ENCODE measurements around the gene TCL1B. TPM values are rescaled to one million over a fixed set of nuclear protein-coding genes. Genes with fewer than 3 reads are reported as not detected.

TCL1B gene
- total RNA-seq, 1 donor from 2014 or later, result not detected

- Histone ChIP-seq H3K36me3 (no peaks in the 10 kb centered on the region), H3K4me1 (peaks cover 4% of the 10 kb centered on the region), H3K9me3 (no peaks in the 10 kb centered on the region), H3K4me3 (no peak overlapping the region), H3K27me3 (no peaks in the 10 kb centered on the region), H3K27ac (no peak overlapping the region)
- intact Hi-C loops (cut with DNase I), result no loop called here
- DNase-seq (ENCODE audit: extremely low spot score in 2 of 2), result no peak
- TF ChIP-seq POLR2A (IDR thresholded peaks at IDR 0.05), result no peak
- no peak for TF ChIP-seq CTCF (IDR thresholded peaks at IDR 0.05)
- TF ChIP-seq POLR2AphosphoS5 (IDR thresholded peaks at IDR 0.05; ENCODE audit: insufficient read depth in 1 of 2, low read depth in 1 of 2), result no peak
Observed at GRCh38 chr14:95651028-95651427, 35.2 kb upstream of the TCL1B start.

GRCh38 chr14:95651821-95652583 lies 34.2 kb upstream of the TCL1B start:
- no peak for DNase-seq (ENCODE audit: extremely low spot score in 2 of 2)
- no peaks in the 10 kb centered on the region for H3K36me3 ChIP-seq
- no peak for TF ChIP-seq CTCF (IDR thresholded peaks at IDR 0.05)
- no peak for TF ChIP-seq POLR2AphosphoS5 (IDR thresholded peaks at IDR 0.05; ENCODE audit: insufficient read depth in 1 of 2, low read depth in 1 of 2)
- peaks cover 4% of the 10 kb centered on the region for H3K4me1 ChIP-seq
- no peaks in the 10 kb centered on the region for H3K9me3 ChIP-seq
- no peaks in the 10 kb centered on the region for H3K27me3 ChIP-seq
- no peak overlapping the region for H3K4me3 ChIP-seq
- intact Hi-C loops (cut with DNase I), result no loop called here
- H3K27ac ChIP-seq, result no peak overlapping the region

GRCh38 chr14:95652690-95653089 lies 33.5 kb upstream of the TCL1B start:
- H3K4me1 ChIP-seq, result peaks cover 4% of the 10 kb centered on the region
- H3K36me3 ChIP-seq, result no peaks in the 10 kb centered on the region
- intact Hi-C loops (cut with DNase I), result no loop called here
- H3K9me3 ChIP-seq, result no peaks in the 10 kb centered on the region
- no peak overlapping the region for H3K27ac ChIP-seq
- no peak for DNase-seq (ENCODE audit: extremely low spot score in 2 of 2)
- H3K27me3 ChIP-seq, result no peaks in the 10 kb centered on the region
- no peak for TF ChIP-seq POLR2A (IDR thresholded peaks at IDR 0.05)
- no peak overlapping the region for H3K4me3 ChIP-seq

- DNase-seq (ENCODE audit: extremely low spot score in 2 of 2), result no peak
- H3K27me3 ChIP-seq, result no peaks in the 10 kb centered on the region
- peaks cover 4% of the 10 kb centered on the region for H3K4me1 ChIP-seq
- no peaks in the 10 kb centered on the region for H3K36me3 ChIP-seq
- H3K27ac ChIP-seq, result no peak overlapping the region
- intact Hi-C loops (cut with DNase I), result no loop called here
- no peak overlapping the region for H3K4me3 ChIP-seq
- TF ChIP-seq POLR2A (IDR thresholded peaks at IDR 0.05) (no peak), POLR2AphosphoS5 (IDR thresholded peaks at IDR 0.05; ENCODE audit: insufficient read depth in 1 of 2, low read depth in 1 of 2) (no peak), CTCF (IDR thresholded peaks at IDR 0.05) (no peak)
- no peaks in the 10 kb centered on the region for H3K9me3 ChIP-seq
Observed at GRCh38 chr14:95655461-95655860, 30.8 kb upstream of the TCL1B start.

- H3K27me3 ChIP-seq, result no peaks in the 10 kb centered on the region
- intact Hi-C loops (cut with DNase I), result no loop called here
- TF ChIP-seq CTCF (IDR thresholded peaks at IDR 0.05), result no peak
- H3K9me3 ChIP-seq, result no peaks in the 10 kb centered on the region
- no peak overlapping the region for H3K27ac ChIP-seq
- no peak for DNase-seq (ENCODE audit: extremely low spot score in 2 of 2)
- no peak overlapping the region for H3K4me3 ChIP-seq
- H3K36me3 ChIP-seq, result no peaks in the 10 kb centered on the region
- H3K4me1 ChIP-seq, result peaks cover 9% of the 10 kb centered on the region
Observed at GRCh38 chr14:95656634-95657033, 29.6 kb upstream of the TCL1B start.

Measured in vagina (tissue), 2 donors.